ENCODE measurements around the gene SLIT1. TPM values are rescaled to one million over a fixed set of nuclear protein-coding genes. Genes with fewer than 3 reads are reported as not detected.

The SLIT1 gene
- total RNA-seq, 1 donor = not detected

GRCh38 chr10:97106207-97106606 is 79.6 kb downstream of the SLIT1 start:
- no peak for TF ChIP-seq CTCF (IDR thresholded peaks at IDR 0.05; ENCODE audit: extremely low read depth, low read depth, low read length)
- Histone ChIP-seq H3K79me2 (ENCODE audit: insufficient read depth, low read length) (no peaks in the 10 kb centered on the region), H2AFZ (ENCODE audit: low read length) (no peak overlapping the region), H3K27ac (ENCODE audit: low read depth, low read length) (no peak overlapping the region), H3K27me3 (ENCODE audit: insufficient read depth, low read length) (peaks cover 2% of the 10 kb centered on the region), H3K36me3 (ENCODE audit: insufficient read depth, low read length) (no peaks in the 10 kb centered on the region), H3K9me3 (ENCODE audit: low read depth, low read length) (no peaks in the 10 kb centered on the region), H3K4me3 (ENCODE audit: insufficient read depth, low read length) (no peak overlapping the region), H3K4me1 (ENCODE audit: insufficient read depth, low read length) (no peaks in the 10 kb centered on the region), H4K20me1 (ENCODE audit: insufficient read depth, low read length) (no peaks in the 10 kb centered on the region), H3K4me2 (ENCODE audit: insufficient read depth, low read length) (no peak overlapping the region)
- DNase-seq (ENCODE audit: insufficient read length, low spot score, missing footprints) = no peak

- Histone ChIP-seq H3K79me2 (ENCODE audit: insufficient read depth, low read length) (no peaks in the 10 kb centered on the region), H3K4me2 (ENCODE audit: insufficient read depth, low read length) (no peak overlapping the region), H3K9me3 (ENCODE audit: low read depth, low read length) (no peaks in the 10 kb centered on the region), H3K36me3 (ENCODE audit: insufficient read depth, low read length) (no peaks in the 10 kb centered on the region), H2AFZ (ENCODE audit: low read length) (no peak overlapping the region), H4K20me1 (ENCODE audit: insufficient read depth, low read length) (no peaks in the 10 kb centered on the region), H3K27ac (ENCODE audit: low read depth, low read length) (no peak overlapping the region), H3K4me1 (ENCODE audit: insufficient read depth, low read length) (no peaks in the 10 kb centered on the region), H3K27me3 (ENCODE audit: insufficient read depth, low read length) (peaks cover 2% of the 10 kb centered on the region), H3K4me3 (ENCODE audit: insufficient read depth, low read length) (no peak overlapping the region)
- DNase-seq (ENCODE audit: insufficient read length, low spot score, missing footprints) = no peak
- no peak for TF ChIP-seq CTCF (IDR thresholded peaks at IDR 0.05; ENCODE audit: extremely low read depth, low read depth, low read length)
Measured at GRCh38 chr10:97105303-97105702, 80.5 kb downstream of the SLIT1 start.

GRCh38 chr10:97103316-97104080 is 82.3 kb downstream of the SLIT1 start:
- no peaks in the 10 kb centered on the region for H3K9me3 ChIP-seq (ENCODE audit: low read depth, low read length)
- no peaks in the 10 kb centered on the region for H3K79me2 ChIP-seq (ENCODE audit: insufficient read depth, low read length)
- H3K27me3 ChIP-seq (ENCODE audit: insufficient read depth, low read length) = peaks cover 2% of the 10 kb centered on the region
- no peaks in the 10 kb centered on the region for H4K20me1 ChIP-seq (ENCODE audit: insufficient read depth, low read length)
- no peak overlapping the region for H3K4me3 ChIP-seq (ENCODE audit: insufficient read depth, low read length)
- TF ChIP-seq CTCF (IDR thresholded peaks at IDR 0.05; ENCODE audit: extremely low read depth, low read depth, low read length) = no peak
- no peak overlapping the region for H3K4me2 ChIP-seq (ENCODE audit: insufficient read depth, low read length)
- no peak for DNase-seq (ENCODE audit: insufficient read length, low spot score, missing footprints)
- H3K36me3 ChIP-seq (ENCODE audit: insufficient read depth, low read length) = no peaks in the 10 kb centered on the region
- no peaks in the 10 kb centered on the region for H3K4me1 ChIP-seq (ENCODE audit: insufficient read depth, low read length)
- no peak overlapping the region for H3K27ac ChIP-seq (ENCODE audit: low read depth, low read length)
- H2AFZ ChIP-seq (ENCODE audit: low read length) = no peak overlapping the region

GRCh38 chr10:97102441-97102840 is 83.3 kb downstream of the SLIT1 start:
- no peak overlapping the region for H2AFZ ChIP-seq (ENCODE audit: low read length)
- H3K4me1 ChIP-seq (ENCODE audit: insufficient read depth, low read length) = no peaks in the 10 kb centered on the region
- no peaks in the 10 kb centered on the region for H3K9me3 ChIP-seq (ENCODE audit: low read depth, low read length)
- H3K27ac ChIP-seq (ENCODE audit: low read depth, low read length) = no peak overlapping the region
- H4K20me1 ChIP-seq (ENCODE audit: insufficient read depth, low read length) = no peaks in the 10 kb centered on the region
- DNase-seq (ENCODE audit: insufficient read length, low spot score, missing footprints) = no peak
- no peak overlapping the region for H3K4me3 ChIP-seq (ENCODE audit: insufficient read depth, low read length)
- H3K36me3 ChIP-seq (ENCODE audit: insufficient read depth, low read length) = no peaks in the 10 kb centered on the region
- no peaks in the 10 kb centered on the region for H3K79me2 ChIP-seq (ENCODE audit: insufficient read depth, low read length)
- H3K27me3 ChIP-seq (ENCODE audit: insufficient read depth, low read length) = peaks cover 3% of the 10 kb centered on the region
- H3K4me2 ChIP-seq (ENCODE audit: insufficient read depth, low read length) = no peak overlapping the region
- no peak for TF ChIP-seq CTCF (IDR thresholded peaks at IDR 0.05; ENCODE audit: extremely low read depth, low read depth, low read length)

Data from osteoblast (primary cell).